GM21723 (cell line): Measurements from ENCODE around the gene RUFY3.
A peak's percentile ranks its signal among the peaks of the same experiment; 100 is the strongest.
"Not testable (repeated sequence)": the region's sequence is repeated elsewhere in the genome, so short reads cannot be mapped to it uniquely, and the experiment has no call there.

Experiments used
- ATAC-seq: cut with Tn5 transposase; IDR thresholded peaks from one replicate; pipeline ENCODE4 v1.9.1; 2021; ENCODE audit warnings: mild to moderate bottlenecking, moderate library complexity; ENCODE audit not compliant: unreplicated experiment

RUFY3 gene

GRCh38 chr4:70721747-70722146 lies at the start of gene RUFY3:
TSS of gene RUFY3 (plus strand) at chr4:70721964. CDS start at chr4:70722574, 610 bp downstream.
- ATAC-seq, result no peak

- ATAC-seq, result no peak
Measured at GRCh38 chr4:70674191-70674590, 47.6 kb upstream of the RUFY3 start.

- ATAC-seq, result no peak
Measured at GRCh38 chr4:70674731-70675130, 47.0 kb upstream of the RUFY3 start.

GRCh38 chr4:70676554-70677090 lies 45.1 kb upstream of the RUFY3 start:
- no peak for ATAC-seq

GRCh38 chr4:70678383-70678999 lies 43.3 kb upstream of the RUFY3 start:
- peak; percentile 88 for ATAC-seq

- no peak for ATAC-seq
Measured at GRCh38 chr4:70680934-70681333, 40.8 kb upstream of the RUFY3 start.

- peak; percentile 44 for ATAC-seq
Measured at GRCh38 chr4:70681704-70682103, 40.1 kb upstream of the RUFY3 start.

- not testable (repeated sequence) for ATAC-seq
Measured at GRCh38 chr4:70682142-70682541, 39.6 kb upstream of the RUFY3 start.

GRCh38 chr4:70687392-70687791 lies 34.4 kb upstream of the RUFY3 start:
- ATAC-seq, result no peak

- ATAC-seq, result peak; percentile 92
Measured at GRCh38 chr4:70687821-70688794, 33.7 kb upstream of the RUFY3 start, which contains the start of gene UTP3. TSS of gene UTP3 (plus strand) at chr4:70688532. CDS start at chr4:70688678, 146 bp downstream.

- peak; percentile 7 for ATAC-seq
Measured at GRCh38 chr4:70688795-70689231, 33.0 kb upstream of the RUFY3 start.

- ATAC-seq, result no peak
Measured at GRCh38 chr4:70691661-70692060, 30.1 kb upstream of the RUFY3 start.

GRCh38 chr4:70694633-70695032 lies 27.1 kb upstream of the RUFY3 start:
- ATAC-seq, result not testable (repeated sequence)

GRCh38 chr4:70698435-70698834 lies 23.3 kb upstream of the RUFY3 start:
- ATAC-seq, result not testable (repeated sequence)

GRCh38 chr4:70700712-70701111 lies 21.1 kb upstream of the RUFY3 start:
- ATAC-seq, result no peak

- ATAC-seq, result no peak
Measured at GRCh38 chr4:70701271-70701670, 20.5 kb upstream of the RUFY3 start.

GRCh38 chr4:70702592-70702991 lies 19.2 kb upstream of the RUFY3 start:
- ATAC-seq, result not testable (repeated sequence)

- ATAC-seq, result no peak
Measured at GRCh38 chr4:70703619-70704214, 18.0 kb upstream of the RUFY3 start.

GRCh38 chr4:70704215-70704930 lies 17.4 kb upstream of the RUFY3 start:
- peak; percentile 69 for ATAC-seq

GRCh38 chr4:70704931-70705182 lies 16.9 kb upstream of the RUFY3 start:
- peak; percentile 44 for ATAC-seq
